ENCODE results near the gene ATPAF1. TPM values are rescaled to one million over a fixed set of nuclear protein-coding genes. Genes with fewer than 3 reads are reported as not detected.

ATPAF1 gene
- total and polyA plus RNA-seq, 9 of the 15 experiments (the other 6 are each of a cell fraction or from before 2014, with no cell fraction given) = 6.3 to 56.2 (median 27.4) TPM

DNA sequence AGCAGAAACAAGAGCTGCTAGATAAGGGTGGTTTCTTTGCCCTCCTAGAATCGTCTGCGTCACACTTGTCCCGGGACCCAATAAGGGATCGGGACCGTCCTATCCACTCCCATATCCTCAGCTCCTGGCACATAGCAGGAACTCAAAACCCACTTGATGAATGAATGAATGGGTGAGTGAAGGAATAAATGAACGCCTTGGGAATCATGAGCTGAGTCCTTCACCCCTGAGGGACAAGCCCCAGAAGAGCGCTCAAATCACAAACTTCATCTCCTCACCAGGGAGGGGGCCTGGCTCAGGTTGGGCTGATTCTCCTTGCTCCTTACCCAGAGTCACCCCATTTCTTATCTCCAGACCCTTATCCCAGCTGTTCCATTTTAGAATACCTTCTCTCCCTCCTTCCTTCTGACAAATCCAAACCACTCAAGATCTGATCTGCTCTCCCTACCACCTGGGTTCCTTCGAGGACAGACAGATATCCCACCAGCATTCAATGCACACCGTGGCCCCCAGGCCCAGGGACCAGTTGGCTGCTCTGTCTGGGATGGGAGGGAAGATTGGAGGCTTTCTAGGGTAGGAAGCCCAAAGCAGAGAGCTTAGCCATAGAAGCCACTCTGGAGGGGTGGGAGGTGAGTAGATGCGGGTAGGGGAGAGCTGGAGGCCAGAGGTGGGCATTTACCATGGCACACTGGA, 50.9 kb downstream of the ATPAF1 start:
- no peaks in the 10 kb centered on the region for H3K9me3 ChIP-seq (replicated peaks; ENCODE audit: control insufficient read depth, insufficient read depth, low read depth, low read length)
- H3K4me2 ChIP-seq (ENCODE audit: insufficient read depth, low read length) = peak overlapping the region; percentile 90
- peak; percentile 75 for FAIRE-seq
- H3K9me1 ChIP-seq (ENCODE audit: control insufficient read depth, insufficient read depth, low read length) = no peaks in the 10 kb centered on the region
- no peaks in the 10 kb centered on the region for H3K27me3 ChIP-seq (ENCODE audit: control insufficient read depth in 2 of 2, insufficient read depth in 2 of 2, low read length in 2 of 2)
- no TSS peak for BruUV-seq (replicated peaks)
- H4K20me1 ChIP-seq (replicated peaks; ENCODE audit: control insufficient read depth, insufficient read depth, low read length) = peaks cover 3% of the 10 kb centered on the region
- peak in 3 of 4 experiments; percentile 30 to 62 (median 55) for DNase-seq (ENCODE audit: extremely low read depth in 1 of 4, low spot score in 3 of 4)
- H3K9ac ChIP-seq (ENCODE audit: insufficient read depth in 1 of 2, low read depth in 2 of 2, low read length in 2 of 2) = peak overlapping the region; percentile 74 to 97; a peak in 3 of 4 replicates
- peaks cover 4% of the 10 kb centered on the region; the same call in 2 of the 3 replicates for H3K79me2 ChIP-seq (ENCODE audit: control insufficient read depth, insufficient read depth, low read length)
- peak; percentile 1; the same call in 1 of the 3 replicates for ATAC-seq
- H3K36me3 ChIP-seq (ENCODE audit: control insufficient read depth, insufficient read depth, low read length) = no peaks in the 10 kb centered on the region
- peak overlapping the region; percentile 63; the same call in 2 of the 3 replicates for H3K27ac ChIP-seq (ENCODE audit: extremely low read depth, low read depth, low read length)
- intact Hi-C loops (cut with micrococcal nuclease) (no loop called here), in situ Hi-C loops (cut with MboI) (loop anchor here (5.0 kb wide), 1 partner anchor 105 kb away; no protein-coding TSS in a partner anchor)
- H2AFZ ChIP-seq (ENCODE audit: low read depth, low read length) = peak overlapping the region; percentile 99
- ChIA-PET POLR2A (interaction anchor here (0.7 to 3.0 kb wide), 11 partner anchors 9 to 102 kb away, joined by 3 to 38 read pairs (median 4); partner anchors contain the start of genes EFCAB14 and MKNK1), CTCF (ENCODE audit: low intra/inter-chr PET ratio) (no interaction called here)
- 16% methylated on average over 10 of the region's 10 CpGs for WGBS (ENCODE audit: insufficient coverage, low coverage, missing lambda C conversion rate)
- peaks cover 22 to 37% of the 10 kb centered on the region in 2 experiments for H3K4me1 ChIP-seq (replicated peaks in 1 of 2; ENCODE audit: control insufficient read depth in 2 of 2, insufficient read depth in 2 of 2, low read length in 2 of 2)
- H3K4me3 ChIP-seq = peak overlapping the region; percentile 72
- TF ChIP-seq, protein P1, sequence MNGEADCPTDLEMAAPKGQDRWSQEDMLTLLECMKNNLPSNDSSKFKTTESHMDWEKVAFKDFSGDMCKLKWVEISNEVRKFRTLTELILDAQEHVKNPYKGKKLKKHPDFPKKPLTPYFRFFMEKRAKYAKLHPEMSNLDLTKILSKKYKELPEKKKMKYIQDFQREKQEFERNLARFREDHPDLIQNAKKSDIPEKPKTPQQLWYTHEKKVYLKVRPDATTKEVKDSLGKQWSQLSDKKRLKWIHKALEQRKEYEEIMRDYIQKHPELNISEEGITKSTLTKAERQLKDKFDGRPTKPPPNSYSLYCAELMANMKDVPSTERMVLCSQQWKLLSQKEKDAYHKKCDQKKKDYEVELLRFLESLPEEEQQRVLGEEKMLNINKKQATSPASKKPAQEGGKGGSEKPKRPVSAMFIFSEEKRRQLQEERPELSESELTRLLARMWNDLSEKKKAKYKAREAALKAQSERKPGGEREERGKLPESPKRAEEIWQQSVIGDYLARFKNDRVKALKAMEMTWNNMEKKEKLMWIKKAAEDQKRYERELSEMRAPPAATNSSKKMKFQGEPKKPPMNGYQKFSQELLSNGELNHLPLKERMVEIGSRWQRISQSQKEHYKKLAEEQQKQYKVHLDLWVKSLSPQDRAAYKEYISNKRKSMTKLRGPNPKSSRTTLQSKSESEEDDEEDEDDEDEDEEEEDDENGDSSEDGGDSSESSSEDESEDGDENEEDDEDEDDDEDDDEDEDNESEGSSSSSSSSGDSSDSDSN (IDR thresholded peaks at IDR 0.05; ENCODE audit: borderline replicate concordance in 1 of 2, low read depth in 2 of 2, low read length in 2 of 2) = 0 out of 4 replicates have a peak, but pooled peaks of 1 of the 2 experiments have one; percentile 19
- no peak for TF ChIP-seq MAFF (IDR thresholded peaks at IDR 0.05; ENCODE audit: low read length)
- TF ChIP-seq CBFA2T2 (conservative IDR thresholded peaks at IDR 0.05) = 0 out of 2 replicates have a peak, but pooled peaks have one; percentile 2
- TF ChIP-seq DACH1 (IDR thresholded peaks at IDR 0.05; ENCODE audit: partially characterized antibody) = peak; percentile 27
- TF ChIP-seq, protein P2, sequence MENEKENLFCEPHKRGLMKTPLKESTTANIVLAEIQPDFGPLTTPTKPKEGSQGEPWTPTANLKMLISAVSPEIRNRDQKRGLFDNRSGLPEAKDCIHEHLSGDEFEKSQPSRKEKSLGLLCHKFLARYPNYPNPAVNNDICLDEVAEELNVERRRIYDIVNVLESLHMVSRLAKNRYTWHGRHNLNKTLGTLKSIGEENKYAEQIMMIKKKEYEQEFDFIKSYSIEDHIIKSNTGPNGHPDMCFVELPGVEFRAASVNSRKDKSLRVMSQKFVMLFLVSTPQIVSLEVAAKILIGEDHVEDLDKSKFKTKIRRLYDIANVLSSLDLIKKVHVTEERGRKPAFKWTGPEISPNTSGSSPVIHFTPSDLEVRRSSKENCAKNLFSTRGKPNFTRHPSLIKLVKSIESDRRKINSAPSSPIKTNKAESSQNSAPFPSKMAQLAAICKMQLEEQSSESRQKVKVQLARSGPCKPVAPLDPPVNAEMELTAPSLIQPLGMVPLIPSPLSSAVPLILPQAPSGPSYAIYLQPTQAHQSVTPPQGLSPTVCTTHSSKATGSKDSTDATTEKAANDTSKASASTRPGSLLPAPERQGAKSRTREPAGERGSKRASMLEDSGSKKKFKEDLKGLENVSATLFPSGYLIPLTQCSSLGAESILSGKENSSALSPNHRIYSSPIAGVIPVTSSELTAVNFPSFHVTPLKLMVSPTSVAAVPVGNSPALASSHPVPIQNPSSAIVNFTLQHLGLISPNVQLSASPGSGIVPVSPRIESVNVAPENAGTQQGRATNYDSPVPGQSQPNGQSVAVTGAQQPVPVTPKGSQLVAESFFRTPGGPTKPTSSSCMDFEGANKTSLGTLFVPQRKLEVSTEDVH (IDR thresholded peaks at IDR 0.05; ENCODE audit: low read depth, partially characterized antibody) = no peak
- peak; percentile 42 for TF ChIP-seq CBFA2T3 (IDR thresholded peaks at IDR 0.05)
- TF ChIP-seq ZNF766 (CRISPR knock-in tag; conservative IDR thresholded peaks at IDR 0.05) = no peak
- TF ChIP-seq KDM5B (IDR thresholded peaks at IDR 0.05; ENCODE audit: insufficient replicate concordance, low read depth, low read length) = no peak
- no peak for TF ChIP-seq KAT7 (CRISPR knock-in tag; IDR thresholded peaks at IDR 0.05; ENCODE audit: borderline replicate concordance)
- TF ChIP-seq, protein P3, sequence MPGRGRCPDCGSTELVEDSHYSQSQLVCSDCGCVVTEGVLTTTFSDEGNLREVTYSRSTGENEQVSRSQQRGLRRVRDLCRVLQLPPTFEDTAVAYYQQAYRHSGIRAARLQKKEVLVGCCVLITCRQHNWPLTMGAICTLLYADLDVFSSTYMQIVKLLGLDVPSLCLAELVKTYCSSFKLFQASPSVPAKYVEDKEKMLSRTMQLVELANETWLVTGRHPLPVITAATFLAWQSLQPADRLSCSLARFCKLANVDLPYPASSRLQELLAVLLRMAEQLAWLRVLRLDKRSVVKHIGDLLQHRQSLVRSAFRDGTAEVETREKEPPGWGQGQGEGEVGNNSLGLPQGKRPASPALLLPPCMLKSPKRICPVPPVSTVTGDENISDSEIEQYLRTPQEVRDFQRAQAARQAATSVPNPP (IDR thresholded peaks at IDR 0.05; ENCODE audit: borderline replicate concordance, insufficient read depth, insufficient read length) = no peak
- TF ChIP-seq ARID1B (IDR thresholded peaks at IDR 0.05) = peak; percentile 14; the same call in 1 of the 2 replicates
- TF ChIP-seq CXXC5 (CRISPR knock-in tag; IDR thresholded peaks at IDR 0.05) = no peak
- 0 out of 2 replicates have a peak, but pooled peaks have one; percentile 42 for TF ChIP-seq FOXK1 (CRISPR knock-in tag; IDR thresholded peaks at IDR 0.05; ENCODE audit: borderline replicate concordance)
- no peak for TF ChIP-seq ATF1 (CRISPR knock-in tag; IDR thresholded peaks at IDR 0.05)
- peak; percentile 31 for TF ChIP-seq ATF1 (tag; IDR thresholded peaks at IDR 0.05)
- peak; percentile 91 for TF ChIP-seq ZNF24 (IDR thresholded peaks at IDR 0.05)

Data from K562 (cell line).